ENCODE measurements around the gene CCBE1. TPM values are rescaled to one million over a fixed set of nuclear protein-coding genes. Genes with fewer than 3 reads are reported as not detected.

CCBE1 gene
- total RNA-seq, 1 experiment from 2014 or later, result 0.09 TPM

DNA sequence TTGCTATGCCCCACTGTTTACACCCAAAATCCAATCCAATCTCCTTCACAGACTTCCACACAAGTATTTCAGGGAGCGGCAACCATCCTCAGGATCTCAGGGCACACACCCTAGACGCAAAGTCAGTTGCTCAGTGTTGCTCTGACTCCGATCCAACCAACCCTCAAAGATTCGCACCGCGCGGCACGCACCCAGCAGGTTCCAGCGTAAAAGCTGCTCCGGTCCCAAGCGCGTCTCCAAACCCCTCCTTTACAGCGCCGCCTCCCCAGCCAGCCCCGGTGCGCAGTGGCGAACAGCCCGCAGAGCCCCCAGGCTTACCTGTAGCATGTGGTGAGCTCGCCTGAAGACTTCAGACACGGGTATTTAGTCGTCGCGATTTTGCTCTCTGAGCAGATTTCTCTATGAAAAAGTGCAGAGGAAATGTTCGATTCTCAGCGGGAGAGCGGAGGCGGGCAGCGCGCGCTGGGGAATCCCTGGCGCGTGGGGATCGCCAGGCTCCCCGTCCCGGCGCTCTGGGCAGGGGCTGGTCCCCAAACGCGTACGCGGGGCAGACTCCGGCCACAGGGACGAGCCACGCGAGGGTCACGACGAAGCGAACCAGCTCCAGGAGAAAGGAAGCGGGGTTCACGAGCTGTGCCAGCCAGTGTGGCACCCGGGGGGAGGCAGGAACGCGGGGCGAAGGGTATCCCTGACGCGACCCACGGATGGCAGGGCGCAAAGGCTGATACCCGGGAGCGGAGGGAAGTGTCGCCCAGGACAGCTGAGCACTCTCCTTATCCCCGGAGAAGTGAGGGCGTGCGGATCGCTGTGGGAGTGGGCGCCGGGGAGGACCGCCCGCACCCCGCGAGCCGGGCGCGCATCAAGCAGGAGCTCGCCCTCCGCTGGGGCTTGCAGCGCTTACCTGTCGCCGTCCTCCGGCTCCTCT lies 650 bp downstream of the CCBE1 start:
- no peaks in the 10 kb centered on the region for H3K9me3 Mint-ChIP-seq (ENCODE audit: unreplicated experiment)
- no peaks in the 10 kb centered on the region for H3K27me3 ChIP-seq (replicated peaks; ENCODE audit: control insufficient read depth, insufficient read depth, low read length)
- H3K4me3 ChIP-seq (ENCODE audit: low read depth, low read length), result no peak overlapping the region
- ChIA-PET POLR2A (no interaction called here), CTCF (interaction anchor here (1.5 kb wide), 1 partner anchor 127 kb away, joined by 5 read pairs; no protein-coding TSS in a partner anchor)
- TF ChIP-seq, protein P1, sequence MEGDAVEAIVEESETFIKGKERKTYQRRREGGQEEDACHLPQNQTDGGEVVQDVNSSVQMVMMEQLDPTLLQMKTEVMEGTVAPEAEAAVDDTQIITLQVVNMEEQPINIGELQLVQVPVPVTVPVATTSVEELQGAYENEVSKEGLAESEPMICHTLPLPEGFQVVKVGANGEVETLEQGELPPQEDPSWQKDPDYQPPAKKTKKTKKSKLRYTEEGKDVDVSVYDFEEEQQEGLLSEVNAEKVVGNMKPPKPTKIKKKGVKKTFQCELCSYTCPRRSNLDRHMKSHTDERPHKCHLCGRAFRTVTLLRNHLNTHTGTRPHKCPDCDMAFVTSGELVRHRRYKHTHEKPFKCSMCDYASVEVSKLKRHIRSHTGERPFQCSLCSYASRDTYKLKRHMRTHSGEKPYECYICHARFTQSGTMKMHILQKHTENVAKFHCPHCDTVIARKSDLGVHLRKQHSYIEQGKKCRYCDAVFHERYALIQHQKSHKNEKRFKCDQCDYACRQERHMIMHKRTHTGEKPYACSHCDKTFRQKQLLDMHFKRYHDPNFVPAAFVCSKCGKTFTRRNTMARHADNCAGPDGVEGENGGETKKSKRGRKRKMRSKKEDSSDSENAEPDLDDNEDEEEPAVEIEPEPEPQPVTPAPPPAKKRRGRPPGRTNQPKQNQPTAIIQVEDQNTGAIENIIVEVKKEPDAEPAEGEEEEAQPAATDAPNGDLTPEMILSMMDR (IDR thresholded peaks at IDR 0.05; ENCODE audit: insufficient read depth in 1 of 2, low read depth in 1 of 2, low read length in 1 of 2, severe bottlenecking in 1 of 2, unreplicated experiment in 1 of 2), result no peak
- DNase-seq, result no peak
- no peaks in the 10 kb centered on the region for H3K9me3 ChIP-seq
- H3K4me3 Mint-ChIP-seq (ENCODE audit: unreplicated experiment), result peak overlapping the region; percentile 60
- peaks cover 11% of the 10 kb centered on the region for H3K27me3 Mint-ChIP-seq (ENCODE audit: insufficient read depth, unreplicated experiment)
- no peak overlapping the region for H3K27ac Mint-ChIP-seq (ENCODE audit: unreplicated experiment)
- no TSS peak for BruUV-seq (replicated peaks)
- H3K4me1 ChIP-seq, result no peaks in the 10 kb centered on the region
- H3K36me3 Mint-ChIP-seq (ENCODE audit: insufficient read depth, unreplicated experiment), result no peaks in the 10 kb centered on the region
- no peaks in the 10 kb centered on the region for H3K36me3 ChIP-seq (ENCODE audit: control insufficient read depth, insufficient read depth, low read length)
- H3K4me1 Mint-ChIP-seq (ENCODE audit: low read depth, unreplicated experiment), result peaks cover 7% of the 10 kb centered on the region
- intact Hi-C loops (cut with micrococcal nuclease; ENCODE audit: unreplicated experiment), result no loop called here

GRCh38 chr18:59695551-59695950 lies 1.7 kb downstream of the CCBE1 start:
- Mint-ChIP-seq H3K27me3 (ENCODE audit: insufficient read depth, unreplicated experiment) (peaks cover 8% of the 10 kb centered on the region), H3K4me1 (ENCODE audit: low read depth, unreplicated experiment) (peaks cover 3% of the 10 kb centered on the region), H3K36me3 (ENCODE audit: insufficient read depth, unreplicated experiment) (no peaks in the 10 kb centered on the region), H3K27ac (ENCODE audit: unreplicated experiment) (no peak overlapping the region), H3K4me3 (ENCODE audit: unreplicated experiment) (no peak overlapping the region), H3K9me3 (ENCODE audit: unreplicated experiment) (no peaks in the 10 kb centered on the region)
- H3K9me3 ChIP-seq, result no peaks in the 10 kb centered on the region
- no peaks in the 10 kb centered on the region for H3K36me3 ChIP-seq (ENCODE audit: control insufficient read depth, insufficient read depth, low read length)
- intact Hi-C loops (cut with micrococcal nuclease; ENCODE audit: unreplicated experiment), result no loop called here
- no TSS peak for BruUV-seq (replicated peaks)
- no peaks in the 10 kb centered on the region for H3K27me3 ChIP-seq (replicated peaks; ENCODE audit: control insufficient read depth, insufficient read depth, low read length)
- no peak overlapping the region for H3K4me3 ChIP-seq (ENCODE audit: low read depth, low read length)
- ChIA-PET POLR2A (no interaction called here), CTCF (no interaction called here)
- H3K4me1 ChIP-seq, result no peaks in the 10 kb centered on the region
- DNase-seq, result no peak
- TF ChIP-seq, protein P1 (IDR thresholded peaks at IDR 0.05; ENCODE audit: insufficient read depth in 1 of 2, low read depth in 1 of 2, low read length in 1 of 2, severe bottlenecking in 1 of 2, unreplicated experiment in 1 of 2), result no peak

- BruUV-seq (replicated peaks), result no TSS peak
- intact Hi-C loops (cut with micrococcal nuclease; ENCODE audit: unreplicated experiment), result no loop called here
- TF ChIP-seq, protein P1 (IDR thresholded peaks at IDR 0.05; ENCODE audit: insufficient read depth in 1 of 2, low read depth in 1 of 2, low read length in 1 of 2, severe bottlenecking in 1 of 2, unreplicated experiment in 1 of 2), result no peak
- H3K27me3 ChIP-seq (replicated peaks; ENCODE audit: control insufficient read depth, insufficient read depth, low read length), result no peaks in the 10 kb centered on the region
- H3K4me1 ChIP-seq, result no peaks in the 10 kb centered on the region
- DNase-seq, result no peak
- ChIA-PET CTCF (no interaction called here), POLR2A (no interaction called here)
- Mint-ChIP-seq H3K4me1 (ENCODE audit: low read depth, unreplicated experiment) (no peaks in the 10 kb centered on the region), H3K9me3 (ENCODE audit: unreplicated experiment) (no peaks in the 10 kb centered on the region), H3K27me3 (ENCODE audit: insufficient read depth, unreplicated experiment) (peaks cover 7% of the 10 kb centered on the region), H3K4me3 (ENCODE audit: unreplicated experiment) (no peak overlapping the region), H3K27ac (ENCODE audit: unreplicated experiment) (no peak overlapping the region), H3K36me3 (ENCODE audit: insufficient read depth, unreplicated experiment) (no peaks in the 10 kb centered on the region)
- no peaks in the 10 kb centered on the region for H3K9me3 ChIP-seq
- H3K4me3 ChIP-seq (ENCODE audit: low read depth, low read length), result no peak overlapping the region
- no peaks in the 10 kb centered on the region for H3K36me3 ChIP-seq (ENCODE audit: control insufficient read depth, insufficient read depth, low read length)
Measured at GRCh38 chr18:59694824-59695223, 2.4 kb downstream of the CCBE1 start.
